ENCODE data around the gene HIRA.

GRCh38 chr22:19422440-19423301 is 8.9 kb downstream of the HIRA start:
- TF ChIP-seq CTCF (IDR thresholded peaks at IDR 0.05; ENCODE audit: poor library complexity, severe bottlenecking): no peak
- no peak for TF ChIP-seq EZH2 (IDR thresholded peaks at IDR 0.05; ENCODE audit: borderline replicate concordance, insufficient read depth, low read length, poor library complexity, severe bottlenecking)
- TF ChIP-seq POLR2AphosphoS5 (IDR thresholded peaks at IDR 0.05): no peak
- no peak for TF ChIP-seq TAF1 (IDR thresholded peaks at IDR 0.05; ENCODE audit: low read depth)
- no peak for TF ChIP-seq EP300 (conservative IDR thresholded peaks at IDR 0.05; ENCODE audit: poor library complexity, severe bottlenecking)

Measured in neural cell (in vitro differentiated cells).